DND-41 (cell line): ENCODE results near the gene ERC2.
A peak's percentile ranks its signal among the peaks of the same experiment; 100 is the strongest.

Experiments used
- ATAC-seq: fragments of 200-7000 bp; cut with Tn5 transposase; 3 replicates; pipeline ENCODE4 v1.9.1; 2021; ENCODE audit warnings: low read depth; ENCODE audit not compliant: insufficient read depth
- DNase-seq: peaks from one replicate; pipeline ENCODE4 v3.0.0-alpha.2; 2020
- H2AFZ ChIP-seq: 2 replicates; pipeline ENCODE4 v1.6.0; 2012; ENCODE audit warnings: low read depth, low read length
- H3K27ac ChIP-seq: 2 replicates; pipeline ENCODE4 v1.5.1; 2012; ENCODE audit warnings: low read length, inconsistent platforms
- H3K27me3 ChIP-seq: fragments of 200-600 bp; sonication (generic); 2 replicates; pipeline ENCODE4 v1.6.0; 2012; ENCODE audit warnings: low read length, mild to moderate bottlenecking, inconsistent platforms; ENCODE audit not compliant: insufficient read depth, poor library complexity
- H3K36me3 ChIP-seq: 2 replicates; pipeline ENCODE4 v1.5.1; 2012; ENCODE audit warnings: low read length, inconsistent platforms; ENCODE audit not compliant: insufficient read depth
- H3K4me1 ChIP-seq: 2 replicates; pipeline ENCODE4 v1.5.1; 2012; ENCODE audit warnings: mild to moderate bottlenecking, low read length; ENCODE audit not compliant: insufficient read depth
- H3K4me2 ChIP-seq: 2 replicates; pipeline ENCODE4 v1.6.0; 2012; ENCODE audit warnings: mild to moderate bottlenecking, moderate library complexity, low read length, inconsistent platforms; ENCODE audit not compliant: insufficient read depth
- H3K4me3 ChIP-seq, 2 experiments: fragments of 200-600 bp in 1 of 2; shearing (Covaris generic) in 1 of 2; 2 replicates each; pipeline ENCODE4 v1.5.1; 2012 to 2016; ENCODE audit warnings: inconsistent platforms in 2 of 2, low read length in 2 of 2, mild to moderate bottlenecking in 2 of 2, low read depth in 1 of 2, moderate library complexity in 1 of 2
- H3K79me2 ChIP-seq: 2 replicates; pipeline ENCODE4 v1.6.0; 2012; ENCODE audit warnings: low read length, inconsistent platforms; ENCODE audit not compliant: insufficient read depth
- H3K9ac ChIP-seq: 2 replicates; pipeline ENCODE4 v1.6.0; 2012; ENCODE audit warnings: low read depth, mild to moderate bottlenecking, inconsistent platforms, low read length, moderate library complexity
- H3K9me3 ChIP-seq: 2 replicates; pipeline ENCODE4 v1.5.1; 2012; ENCODE audit warnings: low read length, moderate library complexity, mild to moderate bottlenecking, inconsistent platforms; ENCODE audit not compliant: insufficient read depth, severe bottlenecking
- H4K20me1 ChIP-seq: 2 replicates; pipeline ENCODE4 v1.6.0; 2012; ENCODE audit warnings: low read length; ENCODE audit not compliant: insufficient read depth
- EZH2 ChIP-seq: IDR thresholded peaks from 3 replicates; pipeline ENCODE4 v1.6.1; 2012; ENCODE audit warnings: borderline replicate concordance, low read depth, mild to moderate bottlenecking, moderate library complexity, low read length, inconsistent platforms; ENCODE audit not compliant: severe bottlenecking
- TF ChIP-seq, protein P1 (sequence below): IDR thresholded peaks from 2 replicates; pipeline ENCODE4 v1.5.1; 2012; ENCODE audit warnings: borderline replicate concordance, low read length, moderate library complexity, mild to moderate bottlenecking; ENCODE audit not compliant: poor library complexity, severe bottlenecking; ENCODE audit errors: extremely low read depth

The ERC2 gene

DNA sequence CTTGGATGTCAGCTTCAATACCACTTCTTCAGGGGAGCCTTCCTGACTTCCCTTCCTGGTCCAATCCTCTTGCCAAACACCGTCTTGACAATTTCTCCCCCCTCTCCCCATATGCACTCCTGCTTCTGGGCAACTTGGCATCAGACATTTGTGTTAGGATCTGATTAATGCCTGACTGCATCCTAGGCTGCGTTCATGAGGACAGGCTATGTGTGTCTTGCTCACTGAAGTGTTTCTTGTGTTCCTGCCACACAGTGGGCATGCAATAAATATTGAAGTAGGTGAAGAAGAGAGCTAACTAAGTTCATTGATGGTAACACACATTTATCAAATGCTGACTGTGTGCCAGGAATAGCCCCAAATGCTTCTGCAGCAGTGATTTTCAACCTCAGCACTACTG lies 944.8 kb downstream of the ERC2 start:
- Histone ChIP-seq H3K9ac (no peak overlapping the region), H4K20me1 (no peaks in the 10 kb centered on the region), H3K27me3 (no peaks in the 10 kb centered on the region), H3K79me2 (no peaks in the 10 kb centered on the region), H3K4me2 (no peak overlapping the region), H3K27ac (no peak overlapping the region), H3K9me3 (no peaks in the 10 kb centered on the region), H3K36me3 (no peaks in the 10 kb centered on the region), H2AFZ (no peak overlapping the region), H3K4me3 (no peak overlapping the region), H3K4me1 (peaks cover 6% of the 10 kb centered on the region; the same call in 1 of the 2 replicates)
- no peak for ATAC-seq
- no peak for DNase-seq
- no peak for TF ChIP-seq EZH2
- TF ChIP-seq, protein P1, sequence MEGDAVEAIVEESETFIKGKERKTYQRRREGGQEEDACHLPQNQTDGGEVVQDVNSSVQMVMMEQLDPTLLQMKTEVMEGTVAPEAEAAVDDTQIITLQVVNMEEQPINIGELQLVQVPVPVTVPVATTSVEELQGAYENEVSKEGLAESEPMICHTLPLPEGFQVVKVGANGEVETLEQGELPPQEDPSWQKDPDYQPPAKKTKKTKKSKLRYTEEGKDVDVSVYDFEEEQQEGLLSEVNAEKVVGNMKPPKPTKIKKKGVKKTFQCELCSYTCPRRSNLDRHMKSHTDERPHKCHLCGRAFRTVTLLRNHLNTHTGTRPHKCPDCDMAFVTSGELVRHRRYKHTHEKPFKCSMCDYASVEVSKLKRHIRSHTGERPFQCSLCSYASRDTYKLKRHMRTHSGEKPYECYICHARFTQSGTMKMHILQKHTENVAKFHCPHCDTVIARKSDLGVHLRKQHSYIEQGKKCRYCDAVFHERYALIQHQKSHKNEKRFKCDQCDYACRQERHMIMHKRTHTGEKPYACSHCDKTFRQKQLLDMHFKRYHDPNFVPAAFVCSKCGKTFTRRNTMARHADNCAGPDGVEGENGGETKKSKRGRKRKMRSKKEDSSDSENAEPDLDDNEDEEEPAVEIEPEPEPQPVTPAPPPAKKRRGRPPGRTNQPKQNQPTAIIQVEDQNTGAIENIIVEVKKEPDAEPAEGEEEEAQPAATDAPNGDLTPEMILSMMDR: no peak

DNA sequence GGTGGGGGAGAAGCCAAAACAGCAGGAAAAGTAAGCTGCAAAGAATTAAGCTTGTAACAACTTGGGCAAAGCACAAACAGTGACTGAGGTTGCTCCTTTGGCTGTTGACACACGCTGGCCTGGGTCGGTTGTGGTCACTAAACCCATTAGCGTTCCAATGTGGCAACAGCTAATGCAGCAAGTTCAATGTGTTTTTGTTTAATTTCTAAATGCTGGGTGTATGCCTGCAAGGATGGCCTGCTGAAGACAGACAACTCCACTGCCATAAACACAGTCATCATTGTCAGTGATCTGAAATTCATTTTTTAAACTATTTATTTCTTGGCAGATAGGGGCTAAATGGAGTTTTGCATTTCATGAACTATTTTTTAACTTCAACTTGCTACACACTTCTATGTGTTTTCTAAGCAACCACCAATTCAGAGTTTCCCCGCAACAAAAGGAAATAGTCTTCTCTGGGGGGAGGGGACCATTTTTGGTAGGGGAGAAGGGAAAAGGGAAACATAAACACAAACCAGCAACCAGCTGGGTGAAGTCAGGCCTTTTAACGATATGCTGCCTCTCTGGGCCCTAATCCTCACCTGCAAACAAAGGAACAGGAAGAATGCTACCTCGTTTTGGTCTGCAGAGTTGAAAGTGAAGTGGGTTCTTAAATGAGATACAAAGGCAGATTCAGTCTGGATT lies 946.4 kb downstream of the ERC2 start:
- H3K4me1 ChIP-seq: peaks cover 6% of the 10 kb centered on the region; the same call in 1 of the 2 replicates
- H3K4me3 ChIP-seq: no peak overlapping the region
- H3K36me3 ChIP-seq: no peaks in the 10 kb centered on the region
- no peaks in the 10 kb centered on the region for H3K9me3 ChIP-seq
- H3K79me2 ChIP-seq: no peaks in the 10 kb centered on the region
- peak; percentile 29 for DNase-seq
- TF ChIP-seq, protein P1: no peak
- TF ChIP-seq EZH2: no peak
- H2AFZ ChIP-seq: peak overlapping the region; percentile 28; the same call in 1 of the 2 replicates
- no peak overlapping the region for H3K4me2 ChIP-seq
- no peak overlapping the region for H3K9ac ChIP-seq
- H4K20me1 ChIP-seq: no peaks in the 10 kb centered on the region
- ATAC-seq: peak; percentile 66
- no peaks in the 10 kb centered on the region for H3K27me3 ChIP-seq
- H3K27ac ChIP-seq: no peak overlapping the region

DNA sequence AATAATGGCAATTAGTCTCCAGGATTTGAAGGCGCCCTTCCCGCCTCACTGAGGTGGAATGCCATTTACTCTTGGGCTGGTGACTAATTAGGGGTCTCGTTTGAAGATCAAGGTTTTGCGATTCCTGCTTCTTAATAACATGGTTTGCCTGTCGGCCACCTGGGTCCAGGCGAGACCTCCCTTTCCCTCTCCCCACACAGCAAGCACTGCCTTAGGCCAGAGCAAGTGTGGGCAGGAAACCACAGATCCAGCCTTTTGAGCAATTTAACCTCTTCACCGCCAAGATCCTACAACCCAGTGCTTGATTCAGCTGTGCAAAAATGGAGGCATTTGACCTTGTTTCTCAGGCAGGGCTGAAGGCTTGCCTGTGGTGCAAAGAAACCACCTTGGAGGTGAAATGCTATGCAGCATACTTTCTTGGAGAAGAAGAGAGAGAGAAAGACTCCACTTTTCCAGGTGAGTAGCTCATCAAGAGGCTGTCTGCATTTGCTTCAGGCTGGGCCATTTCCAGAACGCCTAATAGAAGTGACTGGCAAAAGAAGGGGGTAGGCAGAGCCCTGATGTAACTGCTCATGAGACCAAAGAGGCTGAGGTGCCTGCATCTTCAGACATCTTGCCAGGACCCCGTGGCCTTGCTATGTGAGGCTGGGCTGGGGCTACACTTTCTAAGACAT lies 947.1 kb downstream of the ERC2 start:
- no peak overlapping the region for H3K9ac ChIP-seq
- no peaks in the 10 kb centered on the region for H3K79me2 ChIP-seq
- H2AFZ ChIP-seq: no peak overlapping the region
- ATAC-seq (peak; percentile 66; the same call in 2 of the 3 replicates), DNase-seq (peak; percentile 22)
- no peak overlapping the region for H3K4me2 ChIP-seq
- H3K9me3 ChIP-seq: no peaks in the 10 kb centered on the region
- H3K4me3 ChIP-seq: no peak overlapping the region
- no peaks in the 10 kb centered on the region for H3K36me3 ChIP-seq
- H3K27me3 ChIP-seq: no peaks in the 10 kb centered on the region
- H3K4me1 ChIP-seq: peaks cover 6% of the 10 kb centered on the region; the same call in 1 of the 2 replicates
- H3K27ac ChIP-seq: no peak overlapping the region
- H4K20me1 ChIP-seq: no peaks in the 10 kb centered on the region
- TF ChIP-seq, protein P1: no peak
- TF ChIP-seq EZH2: no peak
